DOHH2 (cell line): ENCODE results near the gene GUCA2B.

Source experiments
- H3F3A ChIP-seq: fragments of 200-600 bp; sonication (generic), shearing (Covaris generic); 2 replicates; pipeline ENCODE4 v1.6.0; 2016; ENCODE audit warnings: antibody characterized with exemption, mild to moderate bottlenecking; ENCODE audit not compliant: control insufficient read depth, insufficient read depth
- H3K27ac ChIP-seq: fragments of 200-600 bp; sonication (generic); 2 replicates; pipeline ENCODE4 v1.5.1; 2014; ENCODE audit warnings: low read depth, mild to moderate bottlenecking, low read length, moderate library complexity
- H3K27me3 ChIP-seq: fragments of 200-600 bp; sonication (generic); 2 replicates; pipeline ENCODE4 v1.6.1; 2014; ENCODE audit warnings: mild to moderate bottlenecking, low read length, mixed read lengths; ENCODE audit not compliant: control insufficient read depth
- H3K36me3 ChIP-seq: fragments of 200-600 bp; sonication (generic); 2 replicates; pipeline ENCODE4 v1.6.1; 2014; ENCODE audit warnings: mild to moderate bottlenecking, low read length, moderate library complexity, mixed read lengths; ENCODE audit not compliant: control insufficient read depth
- H3K4me1 ChIP-seq: fragments of 200-600 bp; sonication (generic); 2 replicates; pipeline ENCODE4 v1.6.1; 2014; ENCODE audit warnings: mild to moderate bottlenecking, low read length, mixed read lengths; ENCODE audit not compliant: control insufficient read depth
- H3K4me2 ChIP-seq: fragments of 200-600 bp; sonication (generic); 2 replicates; pipeline ENCODE4 v1.6.0; 2014; ENCODE audit warnings: mild to moderate bottlenecking, low read length, moderate library complexity
- H3K4me3 ChIP-seq: fragments of 200-600 bp; sonication (generic); 2 replicates; pipeline ENCODE4 v1.5.1; 2014; ENCODE audit warnings: mild to moderate bottlenecking, low read length, mixed read lengths
- H3K79me2 ChIP-seq: fragments of 200-600 bp; sonication (generic); 2 replicates; pipeline ENCODE4 v1.6.1; 2014; ENCODE audit warnings: mild to moderate bottlenecking, low read length, mixed read lengths; ENCODE audit not compliant: control insufficient read depth
- H3K9me2 ChIP-seq: fragments of 200-600 bp; sonication (generic); replicated peaks from 2 replicates; pipeline ENCODE4 v1.6.1; 2014; ENCODE audit warnings: mild to moderate bottlenecking, low read length, mixed read lengths; ENCODE audit not compliant: control insufficient read depth
- H3K9me3 ChIP-seq: fragments of 200-600 bp; sonication (generic); 2 replicates; pipeline ENCODE4 v1.6.1; 2014; ENCODE audit warnings: antibody characterized with exemption, low read length, mixed read lengths; ENCODE audit not compliant: control insufficient read depth, insufficient read depth
- H4K20me1 ChIP-seq: fragments of 200-600 bp; sonication (generic); 2 replicates; pipeline ENCODE4 v1.6.0; 2014; ENCODE audit warnings: low read depth, mild to moderate bottlenecking, antibody characterized with exemption, low read length, moderate library complexity; ENCODE audit not compliant: control insufficient read depth, insufficient read depth
- CTCF ChIP-seq: fragments of 200-600 bp; sonication (generic); IDR thresholded peaks from one replicate; pipeline ENCODE4 v1.5.1; 2014; ENCODE audit warnings: antibody characterized with exemption, mild to moderate bottlenecking, low read depth, low read length; ENCODE audit not compliant: poor library complexity, severe bottlenecking
- EZH2phosphoT487 ChIP-seq: fragments of 200-600 bp; sonication (generic); IDR thresholded peaks from 2 replicates; pipeline ENCODE4 v1.6.1; 2017; ENCODE audit warnings: borderline replicate concordance, mild to moderate bottlenecking, antibody characterized with exemption, low read length, moderate library complexity, mixed read lengths

The GUCA2B gene

DNA sequence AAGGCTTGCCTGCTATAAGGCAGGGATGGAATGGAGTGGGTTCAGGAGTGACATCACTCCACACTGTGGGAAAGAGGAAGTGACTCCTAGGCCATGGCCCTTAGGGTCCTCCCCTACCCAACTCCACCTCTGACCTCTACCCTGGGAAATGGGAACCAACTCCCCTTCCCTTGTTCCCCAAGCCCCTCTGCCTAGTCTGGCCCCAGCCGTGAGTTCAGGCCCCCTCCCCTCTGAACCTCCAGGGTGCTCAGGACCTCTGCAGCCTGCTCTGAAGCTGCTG lies 15.1 kb downstream of the GUCA2B start:
- H3K36me3 ChIP-seq: no peaks in the 10 kb centered on the region
- no peaks in the 10 kb centered on the region for H3K9me2 ChIP-seq
- H3K4me3 ChIP-seq: no peak overlapping the region
- H3K9me3 ChIP-seq: no peaks in the 10 kb centered on the region; the same call in 1 of the 2 replicates
- no peak for TF ChIP-seq CTCF
- TF ChIP-seq EZH2phosphoT487: no peak
- H3K27ac ChIP-seq: no peak overlapping the region
- no peaks in the 10 kb centered on the region for H3K4me1 ChIP-seq
- no peaks in the 10 kb centered on the region for H3K27me3 ChIP-seq
- H3F3A ChIP-seq: no peaks in the 10 kb centered on the region
- no peaks in the 10 kb centered on the region for H4K20me1 ChIP-seq
- no peaks in the 10 kb centered on the region for H3K79me2 ChIP-seq
- no peak overlapping the region for H3K4me2 ChIP-seq

DNA sequence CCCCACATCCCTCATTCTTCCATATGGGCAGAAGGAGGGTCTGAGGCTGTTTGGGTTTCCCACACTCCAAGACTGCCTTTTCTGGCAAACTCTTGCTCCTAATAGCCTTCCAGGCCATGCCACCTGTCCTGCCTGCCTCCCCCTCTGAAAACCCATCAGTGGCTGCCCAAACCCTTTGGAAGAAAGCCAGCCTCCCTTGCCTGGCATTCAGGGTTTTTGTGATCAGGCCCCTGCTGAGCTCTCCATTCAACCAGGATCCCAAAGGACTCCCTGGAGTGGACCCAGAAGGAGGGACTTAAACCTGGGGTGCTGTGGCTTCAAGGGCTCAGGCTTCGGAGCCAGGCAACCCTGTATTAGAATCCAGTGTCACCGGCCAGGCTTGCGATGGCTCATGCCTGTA lies 15.6 kb downstream of the GUCA2B start:
- Histone ChIP-seq H4K20me1 (no peaks in the 10 kb centered on the region), H3K9me3 (no peaks in the 10 kb centered on the region; the same call in 1 of the 2 replicates), H3K4me1 (no peaks in the 10 kb centered on the region), H3K27ac (no peak overlapping the region), H3K36me3 (no peaks in the 10 kb centered on the region), H3K4me2 (no peak overlapping the region), H3K9me2 (no peaks in the 10 kb centered on the region), H3K4me3 (no peak overlapping the region), H3F3A (no peaks in the 10 kb centered on the region), H3K27me3 (no peaks in the 10 kb centered on the region), H3K79me2 (no peaks in the 10 kb centered on the region)
- TF ChIP-seq CTCF (no peak), EZH2phosphoT487 (no peak)

DNA sequence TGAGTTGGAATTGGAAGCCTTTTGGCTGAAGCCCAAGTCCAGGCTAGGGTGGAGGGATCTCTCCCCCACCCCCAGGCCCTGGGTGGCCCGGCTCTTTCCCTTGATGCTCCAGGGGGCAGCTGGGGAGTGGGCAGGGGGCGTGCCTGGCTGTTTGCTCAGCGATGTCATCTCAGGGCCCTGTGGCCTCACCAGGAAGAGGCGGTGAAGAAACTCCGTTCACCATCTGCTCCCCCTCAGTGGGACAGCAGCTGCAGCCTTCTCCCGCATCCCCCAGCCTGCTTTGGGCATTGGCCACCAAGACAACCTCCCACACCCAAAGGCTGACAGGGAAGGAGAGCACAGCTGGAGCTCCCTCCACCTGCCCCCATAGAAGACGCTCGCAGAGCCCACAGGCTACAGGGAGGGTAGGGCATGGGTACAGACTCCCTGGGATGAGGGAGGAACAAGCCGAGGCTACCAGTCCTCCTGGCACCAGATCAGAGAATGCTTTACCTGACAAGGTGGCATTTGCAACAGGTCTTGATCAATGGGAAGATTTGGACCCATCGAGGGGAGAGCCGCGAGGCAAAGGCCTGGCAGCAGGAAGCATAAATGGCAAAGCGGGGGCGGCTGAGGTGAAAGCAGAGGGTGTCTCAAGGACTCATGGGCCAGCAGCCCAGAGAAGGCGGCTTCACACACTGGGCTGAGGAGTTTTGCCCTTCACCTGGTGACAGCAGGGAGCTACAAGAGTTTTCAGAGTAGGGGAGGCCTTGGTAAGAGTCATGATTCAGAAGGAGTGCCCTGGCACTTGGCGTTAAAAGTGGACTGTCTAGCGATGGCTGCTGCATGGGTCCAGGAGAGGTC lies 17.8 kb downstream of the GUCA2B start:
- H3K4me2 ChIP-seq: no peak overlapping the region
- TF ChIP-seq EZH2phosphoT487: no peak
- TF ChIP-seq CTCF: no peak

More for the DNA sequence above, 17.8 kb downstream of the GUCA2B start:
- H3K79me2 ChIP-seq: no peaks in the 10 kb centered on the region
- no peak overlapping the region for H3K27ac ChIP-seq
- no peaks in the 10 kb centered on the region for H3K4me1 ChIP-seq
- H3K36me3 ChIP-seq: no peaks in the 10 kb centered on the region
- H3F3A ChIP-seq: no peaks in the 10 kb centered on the region
- H3K9me3 ChIP-seq: no peaks in the 10 kb centered on the region; the same call in 1 of the 2 replicates
- H3K27me3 ChIP-seq: no peaks in the 10 kb centered on the region
- no peaks in the 10 kb centered on the region for H3K9me2 ChIP-seq
- no peak overlapping the region for H3K4me3 ChIP-seq
- H4K20me1 ChIP-seq: no peaks in the 10 kb centered on the region
